ENCODE data around the gene CHST5. TPM values are rescaled to one million over a fixed set of nuclear protein-coding genes. Genes with fewer than 3 reads are reported as not detected.

Gene CHST5
- polyA plus RNA-seq, 1 of the 3 experiments (the other 2 are of a cell fraction), result 0.49 TPM

GRCh38 chr16:75488322-75488721, 47.6 kb downstream of the CHST5 start:
- H3K4me2 ChIP-seq, result no peak overlapping the region
- TF ChIP-seq MXI1 (IDR thresholded peaks at IDR 0.05; ENCODE audit: low read depth, low read length), result no peak
- no peak for TF ChIP-seq TEAD4 (IDR thresholded peaks at IDR 0.05; ENCODE audit: borderline replicate concordance, insufficient read depth)
- no peak overlapping the region for H3K4me3 ChIP-seq (ENCODE audit: low read depth in 2 of 2, low read length in 1 of 2)
- ChIA-PET POLR2A (no interaction called here), CTCF (interaction anchor here (1.2 kb wide), 1 partner anchor 9 kb away, joined by 3 read pairs; no protein-coding TSS in a partner anchor)
- H4K20me1 ChIP-seq (ENCODE audit: insufficient read depth), result no peaks in the 10 kb centered on the region
- H3F3A ChIP-seq (replicated peaks; ENCODE audit: insufficient read depth), result no peaks in the 10 kb centered on the region
- DNase-seq, result no peak
- H3K27me3 ChIP-seq (ENCODE audit: insufficient read depth), result no peaks in the 10 kb centered on the region
- peaks cover 0 to 7% of the 10 kb centered on the region in 2 experiments; a peak in 1 of 4 replicates for H3K4me1 ChIP-seq (ENCODE audit: control insufficient read depth in 1 of 2, insufficient read depth in 2 of 2, low read depth in 1 of 2, low read length in 1 of 2)
- no peaks in the 10 kb centered on the region for H3K79me2 ChIP-seq (ENCODE audit: insufficient read depth)
- H3K9ac ChIP-seq, result no peak overlapping the region
- H3K36me3 ChIP-seq (replicated peaks in 1 of 2; ENCODE audit: control insufficient read depth in 1 of 2, insufficient read depth in 2 of 2, low read length in 1 of 2), result no peaks in the 10 kb centered on the region
- no peak overlapping the region for H3K27ac ChIP-seq (ENCODE audit: low read depth in 2 of 2, low read length in 1 of 2)
- H3K9me3 ChIP-seq, result no peaks in the 10 kb centered on the region
- WGBS (ENCODE audit: low lambda C conversion rate), result 92% methylated on average over 2 of the region's 2 CpGs
- no peak overlapping the region for H2AFZ ChIP-seq (ENCODE audit: low read depth)
- no peaks in the 10 kb centered on the region for H3K9me2 ChIP-seq

- TF ChIP-seq USF1 (IDR thresholded peaks at IDR 0.05; ENCODE audit: borderline replicate concordance, low read depth), result no peak
- TF ChIP-seq TEAD4 (IDR thresholded peaks at IDR 0.05; ENCODE audit: borderline replicate concordance, insufficient read depth), result no peak
- TF ChIP-seq JUND (IDR thresholded peaks at IDR 0.05), result no peak
- no peak for TF ChIP-seq TAF1 (IDR thresholded peaks at IDR 0.05; ENCODE audit: borderline replicate concordance, low read depth, low read length)
- no peak for TF ChIP-seq GATA2 (CRISPR knock-in tag; IDR thresholded peaks at IDR 0.05)
- no peak for TF ChIP-seq PBX3 (IDR thresholded peaks at IDR 0.05)
- TF ChIP-seq CHD2 (IDR thresholded peaks at IDR 0.05; ENCODE audit: low read length, partially characterized antibody), result no peak
- TF ChIP-seq RXRA (IDR thresholded peaks at IDR 0.05; ENCODE audit: borderline replicate concordance, low read depth), result no peak
- TF ChIP-seq IRF3 (IDR thresholded peaks at IDR 0.05; ENCODE audit: low read depth, low read length), result no peak
- no peak for TF ChIP-seq NFIC (IDR thresholded peaks at IDR 0.05; ENCODE audit: borderline replicate concordance)
- TF ChIP-seq MAX (IDR thresholded peaks at IDR 0.05; ENCODE audit: low read depth), result no peak
- TF ChIP-seq REST (IDR thresholded peaks at IDR 0.05; ENCODE audit: low read depth, low read length), result no peak
- no peak for TF ChIP-seq EP300 (IDR thresholded peaks at IDR 0.05; ENCODE audit: borderline replicate concordance in 1 of 2, low read depth in 1 of 2, low read length in 1 of 2)
- no peak for TF ChIP-seq FOXJ3 (CRISPR knock-in tag; IDR thresholded peaks at IDR 0.05)
- TF ChIP-seq SIN3A (IDR thresholded peaks at IDR 0.05; ENCODE audit: borderline replicate concordance, low read depth, low read length), result no peak
- no peak for TF ChIP-seq TCF12 (IDR thresholded peaks at IDR 0.05)
- no peaks in the 10 kb centered on the region for H3K9me3 ChIP-seq
- H3K27me3 ChIP-seq (ENCODE audit: insufficient read depth), result no peaks in the 10 kb centered on the region
- H3K4me2 ChIP-seq, result no peak overlapping the region
- ChIA-PET POLR2A (no interaction called here), CTCF (interaction anchor here (1.1 to 3.0 kb wide), 3 partner anchors 14 to 30 kb away, joined by 4 to 12 read pairs (median 12); partner anchors contain the start of gene TMEM170A)
- H2AFZ ChIP-seq (ENCODE audit: low read depth), result no peak overlapping the region
- H3K4me3 ChIP-seq (ENCODE audit: low read depth in 2 of 2, low read length in 1 of 2), result no peak overlapping the region
- no peaks in the 10 kb centered on the region for H3K36me3 ChIP-seq (replicated peaks in 1 of 2; ENCODE audit: control insufficient read depth in 1 of 2, insufficient read depth in 2 of 2, low read length in 1 of 2)
- no peak for DNase-seq
- no peaks in the 10 kb centered on the region for H3F3A ChIP-seq (replicated peaks; ENCODE audit: insufficient read depth)
- no peak overlapping the region for H3K27ac ChIP-seq (ENCODE audit: low read depth in 2 of 2, low read length in 1 of 2)
- no peaks in the 10 kb centered on the region for H3K79me2 ChIP-seq (ENCODE audit: insufficient read depth)
- 75% methylated on average over 2 of the region's 2 CpGs for WGBS (ENCODE audit: low lambda C conversion rate)
- H3K9ac ChIP-seq, result no peak overlapping the region
- peaks cover 0 to 2% of the 10 kb centered on the region in 2 experiments; a peak in 1 of 4 replicates for H3K4me1 ChIP-seq (ENCODE audit: control insufficient read depth in 1 of 2, insufficient read depth in 2 of 2, low read depth in 1 of 2, low read length in 1 of 2)
- no peaks in the 10 kb centered on the region for H3K9me2 ChIP-seq
- H4K20me1 ChIP-seq (ENCODE audit: insufficient read depth), result no peaks in the 10 kb centered on the region
Measured at GRCh38 chr16:75486676-75487313, 49.1 kb downstream of the CHST5 start.

Measured in SK-N-SH (cell line).